GM21786 (cell line): ENCODE data around the gene KCNQ5.
"Not testable (repeated sequence)": the region's sequence is repeated elsewhere in the genome, so short reads cannot be mapped to it uniquely, and the experiment has no call there.

Source experiments
- ATAC-seq: cut with Tn5 transposase; IDR thresholded peaks from one replicate; pipeline ENCODE4 v1.9.1; 2021; ENCODE audit not compliant: unreplicated experiment

The KCNQ5 gene

DNA sequence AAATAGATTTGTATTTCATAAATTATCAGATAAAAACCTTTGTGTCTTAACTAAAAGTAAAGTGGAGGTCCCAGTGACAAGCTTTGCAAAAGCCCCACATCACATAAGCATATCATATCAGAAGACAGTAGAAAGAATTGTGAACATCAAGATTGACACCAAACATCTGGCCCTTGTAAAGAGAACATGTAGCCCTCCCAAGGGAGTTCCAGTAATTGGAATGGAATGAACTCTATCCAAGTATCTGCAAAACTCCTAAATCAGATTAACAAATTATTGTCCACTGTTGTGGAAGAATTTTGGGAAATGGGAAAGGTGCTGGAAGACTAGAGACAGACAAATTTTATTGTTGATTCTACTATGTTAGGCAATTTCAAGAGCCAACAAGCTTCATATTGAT is 268.8 kb downstream of the KCNQ5 start:
- no peak for ATAC-seq

DNA sequence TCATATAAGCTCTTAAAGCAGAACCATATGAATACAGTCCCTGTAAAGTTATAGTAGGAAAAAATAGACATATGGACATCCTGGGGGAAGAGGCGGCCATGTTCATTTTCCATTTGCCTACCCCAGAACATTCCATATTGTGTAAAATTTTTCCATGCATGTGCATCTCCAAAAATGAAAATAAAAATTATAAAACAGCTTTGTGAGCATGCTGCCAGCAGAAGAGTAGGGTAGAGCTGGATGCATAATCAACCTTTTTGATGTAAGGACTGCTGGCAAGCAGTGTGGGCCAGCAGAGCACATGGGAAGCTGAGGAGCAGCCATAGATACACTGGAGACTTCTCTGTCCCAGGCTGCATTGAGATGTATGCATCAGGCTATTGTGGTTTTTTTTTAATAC is 271.0 kb downstream of the KCNQ5 start:
- no peak for ATAC-seq

DNA sequence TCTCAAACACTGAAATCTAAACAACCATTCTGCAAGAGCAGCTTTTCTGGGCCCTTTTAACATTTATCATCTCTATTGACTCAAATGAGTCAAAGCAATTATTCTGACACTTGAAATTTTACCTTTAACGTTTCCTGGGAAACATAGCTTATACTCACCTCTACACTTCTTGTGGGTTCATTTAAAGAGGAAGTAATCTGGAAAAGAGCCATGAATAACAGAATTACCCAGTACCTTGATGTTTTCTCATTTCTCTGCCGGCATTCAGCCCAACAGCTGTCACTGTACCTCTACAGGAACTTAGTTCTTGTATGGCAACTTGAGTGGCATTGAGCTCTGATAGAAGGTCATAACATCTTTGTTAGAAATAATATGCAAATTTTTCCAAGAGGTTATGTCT is 272.2 kb downstream of the KCNQ5 start:
- no peak for ATAC-seq

DNA sequence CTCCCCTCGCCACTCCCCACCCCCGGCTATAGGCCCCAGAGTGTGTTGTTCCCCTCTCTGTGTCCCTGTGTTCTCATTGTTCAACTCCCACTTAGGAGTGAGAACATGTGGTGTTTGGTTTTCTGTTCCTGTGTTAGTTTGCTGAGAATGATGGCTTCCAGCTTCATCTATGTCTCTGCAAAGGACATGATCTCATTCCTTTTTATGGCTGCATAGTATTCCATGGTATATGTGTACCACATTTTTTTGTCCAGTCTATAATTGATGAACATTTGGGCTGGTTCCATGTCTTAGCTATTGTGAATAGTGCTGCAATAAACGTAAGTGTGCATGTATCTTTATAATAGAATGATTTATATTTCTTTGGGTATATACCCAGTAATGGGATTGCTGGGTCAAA is 276.4 kb downstream of the KCNQ5 start:
- ATAC-seq = not testable (repeated sequence)

DNA sequence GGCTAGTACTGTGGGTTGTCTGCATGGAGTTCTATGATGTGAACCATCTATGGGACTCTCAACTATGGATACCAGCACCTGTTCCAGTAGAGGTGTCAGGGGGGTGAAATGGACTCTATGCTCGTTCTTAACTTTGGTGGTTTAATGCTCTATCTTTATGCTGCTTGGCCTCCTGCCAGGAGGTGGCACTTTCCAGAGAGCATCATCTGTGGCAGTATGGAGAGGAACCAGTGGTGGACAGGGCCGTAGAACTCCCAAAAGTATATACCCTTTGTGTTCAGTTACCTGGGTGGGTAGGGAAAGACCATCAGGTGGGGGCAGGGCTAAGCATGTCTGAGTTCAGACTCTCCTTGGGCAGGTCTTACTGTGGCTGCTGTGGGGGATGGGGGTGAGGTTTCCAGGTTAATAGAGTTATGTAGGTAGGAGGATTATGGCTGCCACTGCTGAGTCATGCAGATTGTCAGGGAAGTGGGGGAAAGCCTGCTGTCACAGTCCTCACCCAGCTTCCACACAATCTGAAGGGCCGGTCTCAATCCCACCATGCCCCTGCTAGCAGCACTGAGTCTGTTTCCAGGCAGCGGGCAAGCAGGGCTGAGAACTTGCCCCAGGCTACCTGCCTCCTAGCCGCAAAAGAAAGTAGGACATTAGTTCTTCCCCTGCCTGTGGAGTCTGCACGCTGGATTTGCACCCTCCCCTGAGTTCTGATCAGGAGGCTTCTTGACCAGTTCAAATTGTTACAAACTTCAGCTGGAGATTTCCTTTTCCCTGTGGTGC is 284.0 kb downstream of the KCNQ5 start:
- no peak for ATAC-seq

DNA sequence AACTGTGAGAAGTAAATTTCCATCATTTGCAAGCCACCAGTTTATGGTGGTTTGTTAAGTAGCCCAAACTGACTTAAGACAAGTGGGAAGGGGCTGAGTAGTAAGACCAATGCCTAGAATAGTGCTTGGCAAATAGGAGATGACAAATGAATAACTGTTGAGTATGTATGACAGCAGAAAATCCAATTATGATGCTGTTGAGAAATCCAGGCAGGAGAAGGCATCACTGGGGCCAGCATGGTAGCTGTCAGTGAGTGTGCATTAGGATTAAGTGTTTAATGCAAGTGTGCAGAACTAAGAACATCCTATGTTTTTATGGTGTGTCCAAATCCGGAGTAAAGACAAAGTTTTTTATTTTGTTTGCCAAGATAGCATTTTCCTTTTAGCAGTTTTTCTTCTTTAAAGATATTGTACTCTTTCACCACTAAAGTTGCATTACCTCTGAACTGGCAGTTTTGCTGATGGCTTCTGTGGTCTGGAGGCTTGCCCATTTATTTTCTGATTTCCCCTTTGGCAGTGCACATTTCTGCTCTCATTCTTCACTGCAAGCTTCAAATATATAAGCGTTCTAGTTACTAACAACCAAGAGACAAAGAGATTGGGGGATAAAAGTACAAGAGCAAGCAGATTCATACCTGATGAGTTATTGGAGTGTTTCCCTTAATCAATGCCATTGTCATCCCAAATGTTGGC is 289.7 kb downstream of the KCNQ5 start:
- ATAC-seq = no peak

DNA sequence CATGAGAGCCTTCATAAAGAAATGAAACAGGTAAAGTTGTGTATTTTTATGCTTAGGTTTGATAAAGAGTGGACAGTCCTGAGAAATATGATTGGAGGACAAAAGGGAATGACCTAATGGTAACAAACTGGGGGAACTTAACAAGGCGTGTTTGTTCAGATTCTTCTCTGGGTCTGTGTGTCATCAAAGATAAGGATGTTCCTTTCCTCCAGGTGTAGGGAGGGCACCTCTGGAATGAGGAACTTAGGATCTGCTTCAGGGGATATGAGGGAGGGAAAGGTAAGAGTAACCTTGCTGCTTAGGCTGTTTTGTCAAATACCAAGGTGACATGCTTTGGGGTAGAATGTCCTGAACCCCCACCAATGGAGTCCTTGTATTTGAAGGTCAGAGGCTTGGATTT is 291.9 kb downstream of the KCNQ5 start:
- ATAC-seq = no peak

DNA sequence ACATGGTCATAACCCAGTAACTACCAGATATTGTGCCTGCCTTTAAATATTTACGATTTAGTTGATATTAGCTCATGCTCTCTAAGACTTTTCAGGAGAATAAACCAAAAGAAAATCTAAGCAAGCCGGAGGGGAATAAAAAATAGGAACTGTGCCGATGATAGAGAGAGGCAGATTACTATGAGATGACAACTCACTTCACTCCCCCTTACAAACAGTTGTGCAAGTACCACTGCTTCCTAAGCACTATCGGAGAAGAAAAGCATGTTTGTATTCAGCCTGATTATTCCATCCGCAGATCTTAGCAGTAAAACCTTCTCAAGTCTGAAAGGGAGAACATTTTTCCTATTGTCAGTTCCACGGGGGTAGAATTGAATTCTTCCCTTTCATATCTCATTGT is 294.4 kb downstream of the KCNQ5 start:
- ATAC-seq = no peak

DNA sequence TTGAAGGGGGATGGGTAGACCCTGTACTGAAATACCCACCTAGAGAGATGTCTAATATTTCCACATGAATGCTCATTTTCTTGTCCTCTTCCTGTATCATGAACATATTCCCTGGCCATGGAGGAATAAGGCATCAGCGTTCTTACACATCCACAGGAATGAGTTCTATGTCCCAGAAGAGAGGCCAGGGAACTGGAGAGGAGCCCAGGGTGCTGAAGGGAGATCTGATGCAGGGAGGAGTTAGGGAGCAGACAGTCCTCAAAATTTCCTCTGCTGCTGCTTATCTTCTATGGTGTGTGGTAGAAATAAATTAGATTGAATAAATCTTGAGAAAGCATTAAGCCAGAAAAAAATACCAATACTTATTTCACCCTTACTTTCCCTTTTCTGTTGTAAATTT is 295.0 kb downstream of the KCNQ5 start:
- ATAC-seq = no peak

DNA sequence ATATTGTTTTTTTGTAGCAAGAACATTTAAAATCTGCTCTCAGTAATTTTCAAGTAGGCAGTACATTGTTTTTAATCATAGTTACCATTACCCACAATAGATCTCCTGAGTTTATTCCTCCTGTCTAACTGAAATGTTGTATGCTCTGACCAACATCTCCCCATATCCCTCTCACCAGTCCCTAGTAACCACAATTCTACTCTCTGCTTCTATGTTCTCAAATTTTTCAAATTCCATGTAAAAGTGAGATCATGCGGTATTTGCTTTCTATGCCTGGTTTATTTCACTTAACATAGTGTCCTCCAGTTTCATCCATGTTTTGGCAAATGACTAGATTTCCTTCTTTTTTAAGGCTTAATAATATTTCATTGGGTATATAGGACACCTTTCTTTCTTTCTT is 300.5 kb downstream of the KCNQ5 start:
- no peak for ATAC-seq

DNA sequence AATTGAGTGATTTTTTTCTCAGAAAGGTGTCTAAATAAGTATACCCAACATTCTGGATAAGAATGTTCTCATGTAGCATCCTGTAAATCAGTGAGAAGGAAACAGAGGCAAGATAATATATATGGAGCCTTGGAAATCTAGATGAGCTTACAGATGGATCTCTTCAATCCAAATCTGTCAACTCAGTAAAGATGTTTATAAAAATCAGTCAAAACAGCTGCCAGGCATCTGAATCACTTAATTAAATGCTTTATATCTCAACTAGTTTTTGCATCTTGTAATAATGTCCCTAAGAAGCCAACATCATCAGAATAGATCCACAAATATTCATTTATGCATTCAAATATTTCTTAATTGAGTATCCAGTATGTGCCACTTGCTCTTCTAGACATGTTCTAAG is 303.3 kb downstream of the KCNQ5 start:
- no peak for ATAC-seq

DNA sequence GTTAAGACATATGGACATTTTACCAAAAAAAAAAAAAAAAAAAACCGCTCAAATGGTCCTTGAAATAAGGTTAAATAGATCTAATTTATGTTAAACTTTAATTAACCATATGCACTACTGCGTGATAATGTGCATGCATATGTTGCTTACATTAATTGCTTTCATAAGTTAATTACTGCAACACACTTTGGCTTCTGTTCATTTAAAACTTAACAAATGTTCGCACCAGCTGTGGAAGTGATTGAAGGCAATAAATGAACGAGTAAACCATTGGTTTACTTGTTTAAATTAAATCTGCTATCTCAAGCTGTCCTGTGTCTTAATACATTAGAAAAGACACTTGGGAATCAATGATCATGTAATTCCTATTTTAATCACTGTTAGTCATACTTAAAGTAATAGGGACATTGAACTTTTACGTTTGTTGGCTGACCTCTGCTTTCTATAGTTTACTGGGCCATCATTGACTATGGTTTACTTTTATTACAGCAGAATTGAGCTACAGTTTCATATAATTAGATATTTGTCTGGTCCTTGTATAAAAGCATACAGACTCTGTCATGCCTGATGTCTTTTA is 308.8 kb downstream of the KCNQ5 start:
- ATAC-seq = no peak

DNA sequence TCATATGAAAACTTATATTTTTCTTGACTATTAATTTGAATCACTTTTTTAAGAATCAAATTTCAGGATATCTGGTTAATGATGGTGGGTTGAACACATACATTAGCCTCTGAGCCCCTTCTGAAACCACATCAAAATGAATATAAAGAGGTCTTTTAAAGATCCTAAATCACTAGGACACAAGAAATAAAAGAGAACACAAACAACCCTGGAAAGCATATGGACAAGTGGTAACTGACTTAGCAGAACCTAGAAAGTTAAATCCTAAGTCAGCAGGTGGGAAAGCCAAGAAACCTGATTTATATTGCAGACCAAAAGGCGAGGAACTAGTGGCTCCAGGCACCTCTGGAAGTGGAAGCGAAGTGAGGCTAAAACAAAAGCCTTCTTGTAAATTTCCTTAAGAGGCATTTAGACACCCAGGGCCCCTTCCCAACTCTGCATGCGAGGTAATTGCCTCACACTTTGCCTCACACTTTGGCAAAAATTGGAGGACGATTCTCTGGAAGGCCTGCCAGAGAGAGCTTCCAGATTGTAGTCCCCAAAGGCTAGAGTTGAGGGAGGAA is 309.5 kb downstream of the KCNQ5 start:
- ATAC-seq = no peak

DNA sequence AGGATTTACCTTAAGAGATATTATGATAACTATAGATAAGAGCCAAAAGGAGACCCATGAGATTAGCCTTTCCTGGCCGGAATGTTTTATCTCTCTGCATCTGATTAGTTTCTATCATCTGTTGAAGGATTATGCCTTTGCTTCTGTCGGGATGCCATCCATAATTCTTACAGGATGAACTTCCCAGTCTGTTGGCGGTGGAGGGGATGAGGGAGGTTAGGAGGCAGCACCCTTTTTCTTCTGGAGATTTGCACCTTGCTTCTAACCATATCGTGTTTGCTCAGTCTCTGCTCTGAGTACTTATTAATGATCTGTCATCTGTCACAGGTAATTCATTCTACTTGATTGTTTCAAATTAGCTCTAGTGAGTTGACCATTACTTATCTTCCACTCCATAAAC is 311.4 kb downstream of the KCNQ5 start:
- no peak for ATAC-seq

DNA sequence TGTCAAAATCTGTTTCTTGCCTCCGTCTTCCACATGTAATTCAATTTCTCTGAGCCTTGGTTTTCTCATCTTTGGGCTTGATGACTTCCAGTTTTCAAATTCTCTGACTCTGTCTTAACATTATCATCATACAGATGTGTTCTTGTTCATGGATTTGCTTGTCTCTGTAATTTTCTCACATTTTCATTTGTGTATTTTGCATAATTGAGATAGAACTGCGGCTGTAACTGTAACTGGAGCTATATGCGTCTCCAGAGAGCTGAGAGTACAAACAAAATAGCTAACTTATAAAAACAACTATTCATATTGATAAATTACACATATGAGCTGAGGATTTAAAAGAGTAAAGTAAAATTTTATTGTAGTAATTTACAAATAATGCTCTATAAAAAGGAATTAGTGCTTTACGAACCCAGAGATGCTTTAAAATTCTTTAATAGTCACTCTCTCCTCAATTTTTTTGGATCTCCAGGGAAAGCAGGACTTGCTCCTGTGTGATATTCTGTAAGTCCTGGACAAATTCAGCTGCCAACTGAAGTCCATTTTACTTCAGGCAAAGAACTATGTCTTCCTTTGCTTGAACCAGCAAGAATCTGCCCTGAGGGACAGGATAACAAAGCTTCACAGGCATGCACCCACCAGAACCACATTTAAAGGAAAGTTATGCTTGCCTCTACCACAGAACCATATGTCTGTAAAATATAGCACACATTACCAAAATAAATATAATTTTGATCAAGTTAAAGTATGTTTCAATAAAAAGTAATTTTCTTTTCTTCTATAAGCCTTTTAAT is 315.1 kb downstream of the KCNQ5 start:
- ATAC-seq = no peak

DNA sequence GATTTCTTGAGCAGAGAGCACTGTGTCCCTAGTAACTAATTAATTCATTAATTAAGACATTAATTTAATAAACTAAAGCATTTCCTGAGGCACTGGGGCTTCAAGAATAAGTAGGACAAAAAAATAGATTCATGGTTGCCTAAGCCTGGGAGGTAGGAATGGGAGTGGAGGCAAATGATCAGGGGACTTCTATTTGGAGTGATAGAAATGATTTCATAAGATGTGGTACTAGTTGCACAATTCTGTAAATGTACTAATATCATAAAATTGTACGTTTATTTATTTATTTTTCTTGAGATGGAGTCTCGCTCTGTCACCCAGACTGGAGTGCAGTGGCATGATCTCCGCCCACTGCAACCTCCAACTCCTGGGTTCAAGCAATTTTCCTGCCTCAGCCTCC is 316.2 kb downstream of the KCNQ5 start:
- no peak for ATAC-seq

DNA sequence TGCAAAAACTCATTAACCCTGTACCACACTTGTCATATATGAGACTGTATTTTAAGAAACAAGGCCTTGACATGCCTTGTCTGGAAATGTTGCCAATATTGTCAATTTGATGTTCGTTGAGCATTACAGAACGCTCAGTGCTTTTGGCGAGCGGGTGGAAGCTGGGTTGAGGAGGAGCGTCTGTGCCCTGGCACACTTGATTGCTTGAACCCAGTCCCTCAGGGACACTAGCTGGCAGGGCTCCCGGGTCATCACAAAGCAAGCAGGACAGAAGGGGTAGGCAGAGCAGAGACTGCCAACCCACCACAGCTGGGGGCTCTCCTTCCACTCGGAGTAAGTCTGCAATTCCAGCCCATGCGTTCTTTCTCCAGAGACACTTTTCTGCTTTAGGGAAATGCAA is 317.1 kb downstream of the KCNQ5 start:
- ATAC-seq = no peak

DNA sequence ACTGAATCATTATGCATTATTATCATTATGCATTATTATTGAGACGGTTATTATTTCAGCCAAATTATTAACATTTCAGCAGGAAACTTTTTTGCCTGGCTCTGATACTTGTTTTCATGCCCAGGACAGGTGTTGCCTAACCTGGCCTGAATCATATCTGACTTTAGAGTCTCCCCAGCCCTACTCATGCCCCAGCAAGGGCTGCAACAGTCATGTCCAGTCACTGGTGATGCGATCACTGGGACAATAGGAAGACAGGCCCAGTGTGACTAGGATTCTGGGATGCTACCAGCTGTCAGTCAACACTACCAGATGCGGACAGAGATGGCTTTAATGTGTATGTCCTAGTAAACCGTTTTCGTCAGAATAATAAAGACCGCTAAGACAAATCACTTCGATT is 318.4 kb downstream of the KCNQ5 start:
- ATAC-seq = no peak

DNA sequence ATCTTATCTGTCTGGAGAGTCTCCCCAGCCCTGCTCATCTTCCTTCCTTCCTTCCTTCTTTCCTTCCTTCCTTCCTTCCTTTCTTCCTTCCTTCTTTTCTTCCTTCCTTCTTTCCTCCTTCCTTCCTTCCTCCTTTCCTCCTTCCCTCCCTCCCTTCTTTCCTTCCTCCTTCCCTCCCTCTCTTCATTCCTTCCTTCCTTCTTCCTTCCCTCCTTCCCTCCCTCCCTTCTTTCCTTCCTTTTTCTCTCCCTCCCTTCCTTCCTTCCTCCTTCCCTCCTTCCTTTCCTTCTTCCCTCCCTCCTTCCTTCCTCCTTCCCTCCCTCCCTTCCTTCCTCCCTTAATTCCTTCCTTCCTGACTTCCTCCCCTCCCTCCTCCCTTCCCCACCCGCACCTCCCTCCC is 319.4 kb downstream of the KCNQ5 start:
- ATAC-seq = no peak

DNA sequence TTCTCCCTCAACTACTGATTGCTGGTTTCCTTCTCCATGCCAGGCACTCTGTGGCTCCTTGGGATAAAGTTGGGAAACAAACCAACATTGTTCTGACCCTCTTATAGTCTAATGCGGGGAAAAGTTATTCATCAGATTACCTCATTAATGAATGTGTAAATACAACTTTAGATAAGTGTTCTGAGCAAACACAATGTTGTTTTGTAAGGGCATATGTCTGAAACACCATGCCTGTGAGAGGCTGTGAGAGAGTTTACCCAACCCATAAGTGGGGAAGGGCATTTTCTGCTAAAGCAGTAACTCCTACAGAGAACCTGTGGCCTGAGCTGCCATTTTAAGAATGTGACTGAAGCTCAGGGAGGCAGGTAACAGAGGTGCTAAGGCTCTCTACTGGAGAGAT is 319.9 kb downstream of the KCNQ5 start:
- ATAC-seq = no peak

DNA sequence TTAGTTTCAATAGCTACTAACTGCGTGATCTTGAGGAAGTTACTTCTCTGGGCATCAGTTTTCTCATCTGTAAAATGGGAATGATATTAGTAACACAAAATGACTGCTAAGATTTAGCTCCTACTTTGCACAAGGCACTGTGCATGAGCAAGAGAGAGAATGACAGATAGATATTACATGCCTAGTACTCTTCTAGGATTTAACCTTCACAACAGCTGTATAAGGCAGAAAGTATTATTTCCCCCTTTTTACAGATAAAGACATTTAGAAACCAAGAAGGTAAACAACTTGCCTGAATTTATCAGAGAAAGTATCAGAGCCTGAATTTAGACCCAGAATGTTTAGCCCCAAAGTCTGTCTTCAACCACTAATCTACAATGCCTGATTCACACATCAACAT is 321.8 kb downstream of the KCNQ5 start:
- no peak for ATAC-seq
